RPMI7951 (cell line): ENCODE results near the gene FAP. TPM values are rescaled to one million over a fixed set of nuclear protein-coding genes. Genes with fewer than 3 reads are reported as not detected.
A peak's percentile ranks its signal among the peaks of the same experiment; 100 is the strongest.

Source experiments
- DNase-seq: peaks from one replicate; pipeline ENCODE4 v3.0.0-alpha.2; 2012; ENCODE audit warnings: low read depth
- total RNA-seq: library from RNA; depleted of rRNA; stranded (reverse); fragments of >200 nt; shearing (Covaris generic); gene quantifications from 2 replicates; pipeline ENCODE4 v1.2.3, GENCODE V29; 2014; rRNA removed

Gene FAP
- total RNA-seq, 1 experiment from 2014 or later = 170 TPM

DNA sequence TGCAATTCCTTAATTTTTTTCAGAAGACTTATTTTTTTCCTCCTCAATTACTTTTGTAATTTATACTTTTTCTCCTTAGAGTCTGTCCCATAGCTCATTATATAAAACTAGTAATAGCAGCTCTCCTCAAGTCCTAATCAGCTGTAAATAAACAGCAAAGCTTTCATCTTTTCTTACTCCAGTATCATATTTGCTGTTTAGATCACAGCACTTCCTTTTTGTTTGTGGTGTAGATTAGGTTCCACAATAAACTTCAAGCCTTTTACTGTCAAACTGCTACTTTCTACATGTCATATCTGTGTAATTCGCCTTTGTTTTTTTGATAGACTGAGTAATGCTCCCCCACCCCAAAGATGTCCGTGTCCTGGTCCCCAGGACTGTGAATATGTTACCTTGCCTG lies 116.7 kb downstream of the FAP start:
- no peak for DNase-seq

GRCh38 chr2:162126111-162126519 lies 117.1 kb downstream of the FAP start:
- no peak for DNase-seq

DNA sequence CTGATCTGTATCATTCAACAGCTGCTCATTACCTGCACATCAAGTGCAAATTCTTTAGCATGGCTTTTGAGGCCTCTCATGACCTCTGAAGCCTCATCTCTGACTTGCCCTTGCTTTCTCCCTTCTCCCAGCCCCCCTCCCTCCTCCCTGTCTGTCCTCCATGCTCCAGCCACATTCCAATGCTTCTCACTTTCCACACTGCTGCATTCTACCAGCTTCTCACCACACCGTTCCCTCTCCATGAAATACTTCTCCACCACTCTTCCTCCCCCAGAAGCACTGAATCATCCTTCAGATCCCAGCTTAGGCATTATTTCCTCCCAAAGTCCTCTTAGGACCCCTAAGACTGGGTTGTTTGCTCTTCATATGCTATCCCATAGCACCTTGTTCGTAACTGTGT lies 118.1 kb downstream of the FAP start:
- DNase-seq = no peak

GRCh38 chr2:162123806-162124758 lies 119.2 kb downstream of the FAP start:
- DNase-seq = peak; percentile 61

Other genes starting within 250 kb of the FAP start
- gene DPP4, start 169.2 kb downstream of the FAP start, total RNA-seq = 2.8 and 3.1 TPM in 2 replicates
- 0.24 and 0.39 TPM in 2 replicates for gene GCG, start 91.2 kb downstream of the FAP start, total RNA-seq
- 13.0 and 13.1 TPM in 2 replicates for gene IFIH1, start 75.2 kb upstream of the FAP start, total RNA-seq
- 16.3 and 21.5 TPM in 2 replicates for gene GCA, start 100.7 kb upstream of the FAP start, total RNA-seq